22Rv1 (cell line): ENCODE data around the gene ENHO.

ENCODE experiments used
- CTCF ChIP-seq: fragments of 450-650 bp; IDR thresholded peaks from 2 replicates; pipeline ENCODE4 v1.5.1; 2017; ENCODE audit warnings: mild to moderate bottlenecking
- ZFX ChIP-seq: fragments of 450-650 bp; IDR thresholded peaks from 2 replicates; pipeline ENCODE4 v1.6.1; 2017; ENCODE audit warnings: antibody characterized with exemption, borderline replicate concordance

- TF ChIP-seq CTCF (no peak), ZFX (no peak)
Measured at GRCh38 chr9:34499076-34499475, 23.7 kb downstream of the ENHO start.
